GM21786 (cell line): ENCODE results near the gene SLC22A23.
"Not testable (repeated sequence)": the region's sequence is repeated elsewhere in the genome, so short reads cannot be mapped to it uniquely, and the experiment has no call there.

Source experiments
- ATAC-seq: cut with Tn5 transposase; IDR thresholded peaks from one replicate; pipeline ENCODE4 v1.9.1; 2021; ENCODE audit not compliant: unreplicated experiment

The SLC22A23 gene

DNA sequence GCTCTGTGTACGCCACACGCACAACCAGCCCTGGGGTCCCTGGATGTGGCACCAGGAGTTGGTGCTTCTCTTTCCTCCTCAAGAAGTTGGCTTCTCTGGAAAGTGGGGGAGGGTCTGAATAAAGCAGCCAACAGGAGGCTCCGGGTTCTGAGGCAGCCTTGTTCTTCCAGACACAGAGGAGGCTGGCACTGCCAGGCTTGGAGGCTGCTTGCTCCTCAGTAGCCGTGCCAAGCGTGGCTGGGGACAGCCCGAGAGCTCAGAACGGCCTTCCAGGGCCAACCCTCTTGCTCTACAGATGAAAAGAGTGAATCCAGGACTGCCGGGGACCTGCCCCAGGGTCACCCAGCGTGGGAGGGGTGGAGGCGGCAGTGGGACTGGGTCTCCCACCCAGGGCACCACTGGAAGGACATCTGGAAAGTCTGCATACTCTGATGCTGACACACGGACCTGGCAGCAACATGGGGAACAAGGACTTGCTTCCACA is 70.4 kb downstream of the SLC22A23 start:
- no peak for ATAC-seq

- ATAC-seq: no peak
These were observed 71.1 kb downstream of the SLC22A23 start for GRCh38 chr6:3385660-3386151.

DNA sequence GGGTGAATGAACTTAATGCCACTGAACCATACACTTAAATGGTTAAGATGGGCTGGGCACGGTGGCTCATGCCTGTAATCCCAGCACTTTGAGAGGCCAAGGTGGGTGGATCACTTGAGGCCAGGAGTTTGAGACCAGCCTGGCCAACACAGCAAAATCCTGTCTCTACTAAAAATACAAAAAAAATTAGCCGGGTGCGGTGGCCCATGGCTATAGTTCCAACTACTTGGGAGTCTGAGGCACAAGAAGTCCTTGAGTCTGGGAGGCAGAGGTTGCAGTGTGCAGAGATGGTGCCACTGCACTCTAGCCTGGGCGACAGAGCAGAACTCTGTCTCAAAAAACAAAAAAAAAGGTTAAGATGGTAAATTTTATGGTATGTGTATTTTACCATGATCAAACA is 71.7 kb downstream of the SLC22A23 start:
- not testable (repeated sequence) for ATAC-seq

- no peak for ATAC-seq
These were observed 72.4 kb downstream of the SLC22A23 start for GRCh38 chr6:3384241-3385143.

DNA sequence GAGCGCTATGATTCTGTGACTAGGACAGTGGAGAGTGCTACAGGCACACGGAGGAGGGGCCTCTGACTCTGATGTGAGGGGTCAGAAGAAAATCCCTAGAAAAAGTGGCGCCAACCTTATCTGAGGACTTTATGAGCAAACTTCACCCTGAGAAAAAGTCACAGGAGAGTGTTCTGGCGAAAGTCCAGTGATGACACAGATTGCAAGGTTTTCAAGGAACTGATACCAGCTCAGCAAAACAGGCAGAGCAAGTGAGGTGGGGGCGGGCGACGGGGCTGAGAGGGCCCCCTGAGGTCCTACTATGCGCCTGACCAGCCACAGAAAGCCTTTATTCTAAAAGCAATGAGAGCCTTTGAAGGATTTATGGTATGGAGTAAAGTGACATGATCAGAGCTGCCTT is 73.3 kb downstream of the SLC22A23 start:
- ATAC-seq: no peak

GRCh38 chr6:3382326-3383279 is 74.2 kb downstream of the SLC22A23 start:
- ATAC-seq: no peak

GRCh38 chr6:3381233-3381921 is 75.5 kb downstream of the SLC22A23 start:
- no peak for ATAC-seq

GRCh38 chr6:3380344-3381232 is 76.3 kb downstream of the SLC22A23 start:
- no peak for ATAC-seq

- ATAC-seq: no peak
These were observed 77.3 kb downstream of the SLC22A23 start for GRCh38 chr6:3379482-3380060.

GRCh38 chr6:3378808-3379207 is 78.0 kb downstream of the SLC22A23 start:
- ATAC-seq: not testable (repeated sequence)

DNA sequence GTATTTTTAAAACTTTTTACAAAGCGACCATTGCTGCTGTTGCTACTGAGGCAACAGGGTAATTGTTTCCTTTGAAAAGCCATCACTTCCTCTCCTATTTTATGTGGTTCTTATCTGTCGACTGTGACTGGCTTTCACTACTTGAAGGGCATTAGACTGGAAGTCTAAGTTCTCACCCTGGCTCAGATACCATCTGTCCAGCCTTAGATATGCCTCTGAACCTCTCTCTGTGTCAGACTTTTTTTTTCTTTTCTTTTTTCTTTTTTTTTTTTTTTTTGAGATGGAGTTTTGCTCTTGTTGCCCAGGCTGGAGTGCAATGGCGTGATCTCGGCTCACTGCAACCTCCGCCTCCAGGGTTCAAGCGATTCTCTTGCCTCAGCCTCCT is 78.5 kb downstream of the SLC22A23 start:
- not testable (repeated sequence) for ATAC-seq

- no peak for ATAC-seq
These were observed 79.1 kb downstream of the SLC22A23 start for GRCh38 chr6:3377536-3378397.

DNA sequence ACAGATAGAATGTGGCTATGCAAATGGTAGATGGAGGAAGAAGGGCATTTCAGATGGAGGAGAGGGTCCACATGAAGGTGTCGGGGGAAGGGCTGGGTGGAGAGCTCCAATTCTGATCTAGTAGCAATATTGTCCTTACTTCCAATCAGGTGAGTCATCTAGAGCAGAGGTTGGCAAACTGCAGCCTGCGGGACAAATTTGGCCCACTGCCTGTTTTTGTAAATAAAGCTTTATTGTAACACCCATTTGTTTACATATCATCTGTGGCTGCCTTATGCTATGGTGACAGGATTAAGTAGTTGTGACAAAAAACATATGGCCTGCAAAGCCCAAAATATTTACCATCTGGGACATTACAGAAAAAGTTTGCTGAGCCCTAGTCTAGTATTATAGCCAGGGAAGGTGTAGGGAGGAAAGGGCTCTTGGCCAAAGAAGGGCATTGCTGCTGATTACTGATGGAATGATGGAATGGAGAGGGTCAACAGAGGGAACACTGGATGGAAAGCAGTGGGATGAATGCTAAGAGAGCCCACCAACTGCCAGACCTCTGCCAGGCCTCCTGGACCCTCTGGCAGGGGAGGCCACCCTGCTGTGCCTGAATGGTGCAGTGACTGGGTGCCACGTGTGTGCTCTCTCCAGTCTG is 79.8 kb downstream of the SLC22A23 start:
- ATAC-seq: no peak

GRCh38 chr6:3376064-3376463 is 80.8 kb downstream of the SLC22A23 start:
- no peak for ATAC-seq

- no peak for ATAC-seq
These were observed 83.2 kb downstream of the SLC22A23 start for GRCh38 chr6:3373597-3374203.

- ATAC-seq: no peak
These were observed 83.8 kb downstream of the SLC22A23 start for GRCh38 chr6:3372912-3373554.
